Stomach (tissue), 4 donors: Measurements from ENCODE around the gene DCAF11.
A peak's percentile ranks its signal among the peaks of the same experiment; 100 is the strongest.

Source experiments
- POLR2AphosphoS5 ChIP-seq, 3 donors: sonication (generic); formaldehyde crosslinking; IDR thresholded peaks; one replicate each; pipeline ENCODE4 v1.6.1; 2016; ENCODE audit warnings: antibody characterized with exemption in 3 of 3
- TF ChIP-seq, protein P1 (sequence below), 7 experiments: fragments of 450-650 bp in 4 of 7; fragments of 200-600 bp in 3 of 7; sonication (generic) in 3 of 7; IDR thresholded peaks; one replicate each; pipeline ENCODE4 v1.5.1; 2016 to 2019; ENCODE audit warnings: antibody characterized with exemption in 7 of 7, control low read depth in 2 of 7, mild to moderate bottlenecking in 1 of 7

DNA sequence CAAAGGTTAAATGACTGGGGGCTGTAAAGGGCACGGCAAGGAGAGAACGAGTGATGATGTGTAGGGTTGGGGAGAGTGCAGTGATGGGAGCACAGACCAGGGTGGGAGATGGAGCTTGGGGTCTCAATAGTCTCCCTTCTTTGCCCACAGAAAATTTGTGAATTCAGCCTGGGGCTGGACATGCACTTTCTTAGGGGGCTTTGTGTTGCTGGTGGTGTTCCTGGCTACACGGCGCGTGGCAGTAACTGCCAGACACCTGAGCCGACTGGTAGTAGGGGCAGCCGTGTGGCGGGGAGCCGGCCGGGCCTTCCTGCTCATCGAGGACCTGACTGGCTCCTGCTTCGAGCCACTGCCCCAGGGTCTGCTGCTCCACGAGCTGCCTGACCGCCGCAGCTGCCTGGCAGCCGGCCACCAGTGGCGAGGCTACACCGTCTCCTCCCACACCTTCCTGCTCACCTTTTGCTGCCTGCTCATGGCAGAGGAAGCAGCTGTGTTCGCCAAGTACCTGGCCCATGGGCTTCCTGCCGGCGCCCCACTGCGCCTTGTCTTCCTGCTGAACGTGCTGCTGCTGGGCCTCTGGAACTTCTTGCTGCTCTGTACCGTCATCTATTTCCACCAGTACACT, 17.6 kb downstream of the DCAF11 start:
- TF ChIP-seq, protein P1, sequence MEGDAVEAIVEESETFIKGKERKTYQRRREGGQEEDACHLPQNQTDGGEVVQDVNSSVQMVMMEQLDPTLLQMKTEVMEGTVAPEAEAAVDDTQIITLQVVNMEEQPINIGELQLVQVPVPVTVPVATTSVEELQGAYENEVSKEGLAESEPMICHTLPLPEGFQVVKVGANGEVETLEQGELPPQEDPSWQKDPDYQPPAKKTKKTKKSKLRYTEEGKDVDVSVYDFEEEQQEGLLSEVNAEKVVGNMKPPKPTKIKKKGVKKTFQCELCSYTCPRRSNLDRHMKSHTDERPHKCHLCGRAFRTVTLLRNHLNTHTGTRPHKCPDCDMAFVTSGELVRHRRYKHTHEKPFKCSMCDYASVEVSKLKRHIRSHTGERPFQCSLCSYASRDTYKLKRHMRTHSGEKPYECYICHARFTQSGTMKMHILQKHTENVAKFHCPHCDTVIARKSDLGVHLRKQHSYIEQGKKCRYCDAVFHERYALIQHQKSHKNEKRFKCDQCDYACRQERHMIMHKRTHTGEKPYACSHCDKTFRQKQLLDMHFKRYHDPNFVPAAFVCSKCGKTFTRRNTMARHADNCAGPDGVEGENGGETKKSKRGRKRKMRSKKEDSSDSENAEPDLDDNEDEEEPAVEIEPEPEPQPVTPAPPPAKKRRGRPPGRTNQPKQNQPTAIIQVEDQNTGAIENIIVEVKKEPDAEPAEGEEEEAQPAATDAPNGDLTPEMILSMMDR (IDR thresholded peaks at IDR 0.05), result no peak
- peak in 1 of 3 donors; percentile 50 for TF ChIP-seq POLR2AphosphoS5 (IDR thresholded peaks at IDR 0.05)
